ENCODE measurements around the gene WDR5. TPM values are rescaled to one million over a fixed set of nuclear protein-coding genes. Genes with fewer than 3 reads are reported as not detected.

Gene WDR5
- total and polyA plus RNA-seq, 9 of the 15 experiments (the other 6 are each of a cell fraction or from before 2014, with no cell fraction given), result 3.0 to 56.8 (median 38.6) TPM

DNA sequence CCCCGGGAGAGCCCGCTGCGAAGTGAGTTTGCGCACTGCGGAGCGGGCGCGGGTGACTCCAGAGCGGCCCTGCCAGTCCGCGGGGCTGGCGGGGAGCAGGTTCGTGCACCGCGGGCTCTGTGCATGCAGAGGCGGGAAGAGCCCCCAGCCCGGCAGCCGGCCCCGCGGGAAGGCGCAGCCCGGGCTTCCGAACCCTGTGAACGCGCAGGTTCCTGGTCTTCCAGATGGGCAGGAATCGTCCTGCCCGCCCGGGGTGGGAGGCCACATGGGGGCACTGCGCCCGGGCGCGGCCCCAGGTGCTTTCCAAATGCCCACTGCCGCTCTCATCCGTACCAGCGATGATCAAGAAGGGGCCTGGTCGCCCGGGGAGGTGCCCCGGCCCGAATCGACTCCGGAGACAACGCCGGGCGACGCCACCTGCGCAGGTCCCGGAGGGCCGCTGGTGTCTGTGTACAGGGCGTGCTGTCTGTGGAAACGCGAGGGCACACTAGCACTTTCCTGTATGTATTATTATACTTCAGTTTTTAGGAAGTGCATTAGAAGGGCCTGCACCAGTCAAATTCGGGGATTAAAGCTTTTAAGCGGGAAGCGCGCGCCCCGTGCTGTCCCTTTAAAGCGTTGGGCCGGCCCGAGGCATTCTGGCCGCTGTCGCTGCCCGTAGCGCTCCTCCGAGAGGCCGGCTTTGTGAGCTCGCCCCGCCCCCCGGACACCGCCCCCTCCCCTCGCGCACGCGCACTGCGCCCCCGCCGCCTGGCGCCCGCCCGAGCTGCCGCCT is at the start of gene WDR5 (continued):
- TF ChIP-seq, protein P1, sequence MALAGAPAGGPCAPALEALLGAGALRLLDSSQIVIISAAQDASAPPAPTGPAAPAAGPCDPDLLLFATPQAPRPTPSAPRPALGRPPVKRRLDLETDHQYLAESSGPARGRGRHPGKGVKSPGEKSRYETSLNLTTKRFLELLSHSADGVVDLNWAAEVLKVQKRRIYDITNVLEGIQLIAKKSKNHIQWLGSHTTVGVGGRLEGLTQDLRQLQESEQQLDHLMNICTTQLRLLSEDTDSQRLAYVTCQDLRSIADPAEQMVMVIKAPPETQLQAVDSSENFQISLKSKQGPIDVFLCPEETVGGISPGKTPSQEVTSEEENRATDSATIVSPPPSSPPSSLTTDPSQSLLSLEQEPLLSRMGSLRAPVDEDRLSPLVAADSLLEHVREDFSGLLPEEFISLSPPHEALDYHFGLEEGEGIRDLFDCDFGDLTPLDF (CRISPR knock-in tag; IDR thresholded peaks at IDR 0.05), result no peak
- TF ChIP-seq KAT8 (IDR thresholded peaks at IDR 0.05; ENCODE audit: low read depth) (no peak), KHSRP (IDR thresholded peaks at IDR 0.05) (no peak), ZSCAN32 (CRISPR knock-in tag; IDR thresholded peaks at IDR 0.05) (no peak), LEF1 (IDR thresholded peaks at IDR 0.05) (no peak), BHLHE40 (IDR thresholded peaks at IDR 0.05; ENCODE audit: low read length) (0 out of 2 replicates have a peak, but pooled peaks have one; percentile 13), ZNF408 (CRISPR knock-in tag; IDR thresholded peaks at IDR 0.05; ENCODE audit: low read depth) (no peak), POLR2H (tag; IDR thresholded peaks at IDR 0.05; ENCODE audit: low read depth) (no peak), ZKSCAN3 (CRISPR knock-in tag; IDR thresholded peaks at IDR 0.05) (no peak), CXXC5 (CRISPR knock-in tag; IDR thresholded peaks at IDR 0.05) (peak; percentile 68), ARHGAP35 (IDR thresholded peaks at IDR 0.05; ENCODE audit: partially characterized antibody) (no peak), CTBP1 (IDR thresholded peaks at IDR 0.05; ENCODE audit: borderline replicate concordance) (peak; percentile 18; the same call in 1 of the 2 replicates), CC2D1A (IDR thresholded peaks at IDR 0.05) (no peak), CBX3 (IDR thresholded peaks at IDR 0.05; ENCODE audit: borderline replicate concordance in 1 of 2, low read length in 2 of 2) (no peak)
- TF ChIP-seq, protein P2, sequence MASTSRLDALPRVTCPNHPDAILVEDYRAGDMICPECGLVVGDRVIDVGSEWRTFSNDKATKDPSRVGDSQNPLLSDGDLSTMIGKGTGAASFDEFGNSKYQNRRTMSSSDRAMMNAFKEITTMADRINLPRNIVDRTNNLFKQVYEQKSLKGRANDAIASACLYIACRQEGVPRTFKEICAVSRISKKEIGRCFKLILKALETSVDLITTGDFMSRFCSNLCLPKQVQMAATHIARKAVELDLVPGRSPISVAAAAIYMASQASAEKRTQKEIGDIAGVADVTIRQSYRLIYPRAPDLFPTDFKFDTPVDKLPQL (IDR thresholded peaks at IDR 0.05; ENCODE audit: extremely low read depth, insufficient read length), result no peak
- TF ChIP-seq, protein P3, sequence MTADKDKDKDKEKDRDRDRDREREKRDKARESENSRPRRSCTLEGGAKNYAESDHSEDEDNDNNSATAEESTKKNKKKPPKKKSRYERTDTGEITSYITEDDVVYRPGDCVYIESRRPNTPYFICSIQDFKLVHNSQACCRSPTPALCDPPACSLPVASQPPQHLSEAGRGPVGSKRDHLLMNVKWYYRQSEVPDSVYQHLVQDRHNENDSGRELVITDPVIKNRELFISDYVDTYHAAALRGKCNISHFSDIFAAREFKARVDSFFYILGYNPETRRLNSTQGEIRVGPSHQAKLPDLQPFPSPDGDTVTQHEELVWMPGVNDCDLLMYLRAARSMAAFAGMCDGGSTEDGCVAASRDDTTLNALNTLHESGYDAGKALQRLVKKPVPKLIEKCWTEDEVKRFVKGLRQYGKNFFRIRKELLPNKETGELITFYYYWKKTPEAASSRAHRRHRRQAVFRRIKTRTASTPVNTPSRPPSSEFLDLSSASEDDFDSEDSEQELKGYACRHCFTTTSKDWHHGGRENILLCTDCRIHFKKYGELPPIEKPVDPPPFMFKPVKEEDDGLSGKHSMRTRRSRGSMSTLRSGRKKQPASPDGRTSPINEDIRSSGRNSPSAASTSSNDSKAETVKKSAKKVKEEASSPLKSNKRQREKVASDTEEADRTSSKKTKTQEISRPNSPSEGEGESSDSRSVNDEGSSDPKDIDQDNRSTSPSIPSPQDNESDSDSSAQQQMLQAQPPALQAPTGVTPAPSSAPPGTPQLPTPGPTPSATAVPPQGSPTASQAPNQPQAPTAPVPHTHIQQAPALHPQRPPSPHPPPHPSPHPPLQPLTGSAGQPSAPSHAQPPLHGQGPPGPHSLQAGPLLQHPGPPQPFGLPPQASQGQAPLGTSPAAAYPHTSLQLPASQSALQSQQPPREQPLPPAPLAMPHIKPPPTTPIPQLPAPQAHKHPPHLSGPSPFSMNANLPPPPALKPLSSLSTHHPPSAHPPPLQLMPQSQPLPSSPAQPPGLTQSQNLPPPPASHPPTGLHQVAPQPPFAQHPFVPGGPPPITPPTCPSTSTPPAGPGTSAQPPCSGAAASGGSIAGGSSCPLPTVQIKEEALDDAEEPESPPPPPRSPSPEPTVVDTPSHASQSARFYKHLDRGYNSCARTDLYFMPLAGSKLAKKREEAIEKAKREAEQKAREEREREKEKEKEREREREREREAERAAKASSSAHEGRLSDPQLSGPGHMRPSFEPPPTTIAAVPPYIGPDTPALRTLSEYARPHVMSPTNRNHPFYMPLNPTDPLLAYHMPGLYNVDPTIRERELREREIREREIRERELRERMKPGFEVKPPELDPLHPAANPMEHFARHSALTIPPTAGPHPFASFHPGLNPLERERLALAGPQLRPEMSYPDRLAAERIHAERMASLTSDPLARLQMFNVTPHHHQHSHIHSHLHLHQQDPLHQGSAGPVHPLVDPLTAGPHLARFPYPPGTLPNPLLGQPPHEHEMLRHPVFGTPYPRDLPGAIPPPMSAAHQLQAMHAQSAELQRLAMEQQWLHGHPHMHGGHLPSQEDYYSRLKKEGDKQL (CRISPR knock-in tag; IDR thresholded peaks at IDR 0.05; ENCODE audit: borderline replicate concordance), result no peak
- TF ChIP-seq, protein P4, sequence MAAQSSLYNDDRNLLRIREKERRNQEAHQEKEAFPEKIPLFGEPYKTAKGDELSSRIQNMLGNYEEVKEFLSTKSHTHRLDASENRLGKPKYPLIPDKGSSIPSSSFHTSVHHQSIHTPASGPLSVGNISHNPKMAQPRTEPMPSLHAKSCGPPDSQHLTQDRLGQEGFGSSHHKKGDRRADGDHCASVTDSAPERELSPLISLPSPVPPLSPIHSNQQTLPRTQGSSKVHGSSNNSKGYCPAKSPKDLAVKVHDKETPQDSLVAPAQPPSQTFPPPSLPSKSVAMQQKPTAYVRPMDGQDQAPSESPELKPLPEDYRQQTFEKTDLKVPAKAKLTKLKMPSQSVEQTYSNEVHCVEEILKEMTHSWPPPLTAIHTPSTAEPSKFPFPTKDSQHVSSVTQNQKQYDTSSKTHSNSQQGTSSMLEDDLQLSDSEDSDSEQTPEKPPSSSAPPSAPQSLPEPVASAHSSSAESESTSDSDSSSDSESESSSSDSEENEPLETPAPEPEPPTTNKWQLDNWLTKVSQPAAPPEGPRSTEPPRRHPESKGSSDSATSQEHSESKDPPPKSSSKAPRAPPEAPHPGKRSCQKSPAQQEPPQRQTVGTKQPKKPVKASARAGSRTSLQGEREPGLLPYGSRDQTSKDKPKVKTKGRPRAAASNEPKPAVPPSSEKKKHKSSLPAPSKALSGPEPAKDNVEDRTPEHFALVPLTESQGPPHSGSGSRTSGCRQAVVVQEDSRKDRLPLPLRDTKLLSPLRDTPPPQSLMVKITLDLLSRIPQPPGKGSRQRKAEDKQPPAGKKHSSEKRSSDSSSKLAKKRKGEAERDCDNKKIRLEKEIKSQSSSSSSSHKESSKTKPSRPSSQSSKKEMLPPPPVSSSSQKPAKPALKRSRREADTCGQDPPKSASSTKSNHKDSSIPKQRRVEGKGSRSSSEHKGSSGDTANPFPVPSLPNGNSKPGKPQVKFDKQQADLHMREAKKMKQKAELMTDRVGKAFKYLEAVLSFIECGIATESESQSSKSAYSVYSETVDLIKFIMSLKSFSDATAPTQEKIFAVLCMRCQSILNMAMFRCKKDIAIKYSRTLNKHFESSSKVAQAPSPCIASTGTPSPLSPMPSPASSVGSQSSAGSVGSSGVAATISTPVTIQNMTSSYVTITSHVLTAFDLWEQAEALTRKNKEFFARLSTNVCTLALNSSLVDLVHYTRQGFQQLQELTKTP (IDR thresholded peaks at IDR 0.05; ENCODE audit: low read depth in 1 of 2, partially characterized antibody in 2 of 2), result no peak

All from K562 (cell line).